ENCODE measurements around the gene MUC2.

The MUC2 gene

GRCh38 chr11:1088927-1089737 is 14.5 kb downstream of the MUC2 start:
- Histone ChIP-seq H3K27me3 (ENCODE audit: insufficient read depth, poor library complexity, severe bottlenecking) (no peaks in the 10 kb centered on the region), H3K27ac (replicated peaks) (no peak overlapping the region), H3K4me3 (replicated peaks; ENCODE audit: insufficient read depth, low read length) (no peak overlapping the region)
- no peak for DNase-seq (ENCODE audit: low read depth in 1 of 2, low spot score in 1 of 2)
- TF ChIP-seq CTCF (IDR thresholded peaks at IDR 0.05; ENCODE audit: insufficient read depth, low read length): no peak
- TF ChIP-seq, protein P1, sequence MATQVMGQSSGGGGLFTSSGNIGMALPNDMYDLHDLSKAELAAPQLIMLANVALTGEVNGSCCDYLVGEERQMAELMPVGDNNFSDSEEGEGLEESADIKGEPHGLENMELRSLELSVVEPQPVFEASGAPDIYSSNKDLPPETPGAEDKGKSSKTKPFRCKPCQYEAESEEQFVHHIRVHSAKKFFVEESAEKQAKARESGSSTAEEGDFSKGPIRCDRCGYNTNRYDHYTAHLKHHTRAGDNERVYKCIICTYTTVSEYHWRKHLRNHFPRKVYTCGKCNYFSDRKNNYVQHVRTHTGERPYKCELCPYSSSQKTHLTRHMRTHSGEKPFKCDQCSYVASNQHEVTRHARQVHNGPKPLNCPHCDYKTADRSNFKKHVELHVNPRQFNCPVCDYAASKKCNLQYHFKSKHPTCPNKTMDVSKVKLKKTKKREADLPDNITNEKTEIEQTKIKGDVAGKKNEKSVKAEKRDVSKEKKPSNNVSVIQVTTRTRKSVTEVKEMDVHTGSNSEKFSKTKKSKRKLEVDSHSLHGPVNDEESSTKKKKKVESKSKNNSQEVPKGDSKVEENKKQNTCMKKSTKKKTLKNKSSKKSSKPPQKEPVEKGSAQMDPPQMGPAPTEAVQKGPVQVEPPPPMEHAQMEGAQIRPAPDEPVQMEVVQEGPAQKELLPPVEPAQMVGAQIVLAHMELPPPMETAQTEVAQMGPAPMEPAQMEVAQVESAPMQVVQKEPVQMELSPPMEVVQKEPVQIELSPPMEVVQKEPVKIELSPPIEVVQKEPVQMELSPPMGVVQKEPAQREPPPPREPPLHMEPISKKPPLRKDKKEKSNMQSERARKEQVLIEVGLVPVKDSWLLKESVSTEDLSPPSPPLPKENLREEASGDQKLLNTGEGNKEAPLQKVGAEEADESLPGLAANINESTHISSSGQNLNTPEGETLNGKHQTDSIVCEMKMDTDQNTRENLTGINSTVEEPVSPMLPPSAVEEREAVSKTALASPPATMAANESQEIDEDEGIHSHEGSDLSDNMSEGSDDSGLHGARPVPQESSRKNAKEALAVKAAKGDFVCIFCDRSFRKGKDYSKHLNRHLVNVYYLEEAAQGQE (IDR thresholded peaks at IDR 0.05; ENCODE audit: insufficient replicate concordance, low read depth): no peak
- TF ChIP-seq SPI1 (IDR thresholded peaks at IDR 0.05; ENCODE audit: borderline replicate concordance, low read depth): no peak
- TF ChIP-seq GABPA (IDR thresholded peaks at IDR 0.05; ENCODE audit: low read depth): no peak
- TF ChIP-seq POLR2AphosphoS5 (IDR thresholded peaks at IDR 0.05; ENCODE audit: low read depth): no peak

- TF ChIP-seq GABPA (IDR thresholded peaks at IDR 0.05; ENCODE audit: low read depth) (no peak), POLR2AphosphoS5 (IDR thresholded peaks at IDR 0.05; ENCODE audit: low read depth) (no peak), SPI1 (IDR thresholded peaks at IDR 0.05; ENCODE audit: borderline replicate concordance, low read depth) (no peak), CTCF (IDR thresholded peaks at IDR 0.05; ENCODE audit: insufficient read depth, low read length) (no peak)
- TF ChIP-seq, protein P1 (IDR thresholded peaks at IDR 0.05; ENCODE audit: insufficient replicate concordance, low read depth): no peak
Observed at GRCh38 chr11:1089738-1090599, 15.3 kb downstream of the MUC2 start.

GRCh38 chr11:1090600-1091331 is 16.1 kb downstream of the MUC2 start:
- DNase-seq (ENCODE audit: low read depth in 1 of 2, low spot score in 1 of 2): no peak
- Histone ChIP-seq H3K27me3 (ENCODE audit: insufficient read depth, poor library complexity, severe bottlenecking) (no peaks in the 10 kb centered on the region), H3K27ac (replicated peaks) (no peak overlapping the region), H3K4me3 (replicated peaks; ENCODE audit: insufficient read depth, low read length) (no peak overlapping the region)
- no peak for TF ChIP-seq SPI1 (IDR thresholded peaks at IDR 0.05; ENCODE audit: borderline replicate concordance, low read depth)
- no peak for TF ChIP-seq GABPA (IDR thresholded peaks at IDR 0.05; ENCODE audit: low read depth)

More at GRCh38 chr11:1089738-1090599, 15.3 kb downstream of the MUC2 start:
- H3K27me3 ChIP-seq (ENCODE audit: insufficient read depth, poor library complexity, severe bottlenecking): no peaks in the 10 kb centered on the region
- no peak overlapping the region for H3K27ac ChIP-seq (replicated peaks)
- no peak overlapping the region for H3K4me3 ChIP-seq (replicated peaks; ENCODE audit: insufficient read depth, low read length)
- DNase-seq (ENCODE audit: low read depth in 1 of 2, low spot score in 1 of 2): no peak
